Measurements from ENCODE around the gene CTXN2. TPM values are rescaled to one million over a fixed set of nuclear protein-coding genes. Genes with fewer than 3 reads are reported as not detected.

CTXN2 gene
- not detected in 2 replicates for total RNA-seq

DNA sequence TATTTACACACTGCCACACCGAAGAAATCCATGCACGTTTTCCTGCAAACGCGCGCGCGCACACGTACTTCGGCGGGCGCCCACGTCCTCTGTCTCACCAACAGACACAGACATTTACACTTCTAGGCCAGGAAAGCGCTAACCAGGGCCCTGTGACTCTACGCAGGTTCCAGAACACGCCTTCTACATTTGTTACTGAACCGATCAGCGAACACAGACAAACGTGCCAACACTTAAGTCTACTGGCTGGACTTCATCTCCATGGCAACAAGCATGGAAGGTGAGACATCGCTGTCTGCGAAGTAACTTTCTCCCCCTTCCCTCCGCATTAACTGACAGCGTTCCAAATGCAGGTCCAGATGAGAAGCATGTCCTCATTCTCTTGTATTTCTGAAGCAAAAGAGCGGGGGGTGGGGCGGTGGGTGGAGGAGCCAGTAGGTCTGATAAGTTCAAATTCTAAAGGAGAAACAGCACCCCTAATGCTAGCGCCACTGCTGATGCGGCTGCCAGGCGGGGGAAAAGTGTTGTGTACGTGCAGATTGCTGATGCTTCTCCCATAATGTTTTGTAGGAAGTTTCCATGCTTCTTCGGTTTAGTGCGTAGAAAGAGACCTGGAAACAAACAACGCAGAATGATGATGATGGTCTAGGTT, at the start of gene CTXN2:
Gene CTXN2 (plus strand): TSS at position 92 of the 652 bp plus-strand sequence. CDS start 9,636 bp downstream, outside the sequence.

GRCh38 chr15:48177766-48178647, 13.5 kb upstream of the CTXN2 start, which contains the start of gene MYEF2:
TSS of gene MYEF2 (minus strand) at chr15:48178295. CDS start at chr15:48178237, 58 bp downstream.

GRCh38 chr15:48205981-48206380, 14.5 kb downstream of the CTXN2 start, which contains the start of gene SLC12A1:
TSS of gene SLC12A1 (plus strand) at chr15:48206302. CDS start at chr15:48207720, 1,418 bp downstream.

Other genes starting within 250 kb of the CTXN2 start
- gene SLC24A5, start 70.7 kb upstream of the CTXN2 start, total RNA-seq: not detected in 2 replicates
- 15.0 and 20.4 TPM in 2 replicates for gene MYEF2, start 13.4 kb upstream of the CTXN2 start, total RNA-seq
- gene SLC12A1, start 14.6 kb downstream of the CTXN2 start, total RNA-seq: not detected in 2 replicates
- gene DUT, start 139.8 kb downstream of the CTXN2 start, total RNA-seq: 39.2 and 39.5 TPM in 2 replicates

Data from vein endothelial cell (primary cell).